GM23338 (cell line): Measurements from ENCODE around the gene MTIF2.

ENCODE experiments used
- CREB1 ChIP-seq: fragments of 250-450 bp; sonication (Bioruptor Pico); IDR thresholded peaks from 2 replicates; pipeline ENCODE4 v1.5.0; 2020; ENCODE audit warnings: low read depth, mild to moderate bottlenecking, moderate library complexity
- CTCF ChIP-seq, 2 experiments: fragments of 200-600 bp in 1 of 2; sonication (generic) in 1 of 2; conservative IDR thresholded peaks; 2 replicates each; pipeline versions ENCODE4 v1.5.1 to v1.6.1; 2016 to 2017; ENCODE audit warnings: antibody characterized with exemption in 2 of 2, low read depth in 2 of 2, mild to moderate bottlenecking in 2 of 2, moderate library complexity in 1 of 2
- ETS1 ChIP-seq: IDR thresholded peaks from 2 replicates; pipeline ENCODE4 v1.6.1; 2016; ENCODE audit warnings: antibody characterized with exemption
- EZH2 ChIP-seq: fragments of 200-600 bp; sonication (generic); IDR thresholded peaks from one replicate; pipeline ENCODE4 v1.8.0; 2017; ENCODE audit warnings: antibody characterized with exemption, mild to moderate bottlenecking, low read depth; ENCODE audit not compliant: unreplicated experiment
- EZH2phosphoT487 ChIP-seq: fragments of 200-600 bp; sonication (generic); IDR thresholded peaks from one replicate; pipeline ENCODE4 v1.8.1; 2018; ENCODE audit warnings: antibody characterized with exemption; ENCODE audit not compliant: unreplicated experiment
- NANOG ChIP-seq: IDR thresholded peaks from 2 replicates; pipeline ENCODE4 v1.6.1; 2016; ENCODE audit warnings: antibody characterized with exemption, borderline replicate concordance
- POLR2AphosphoS5 ChIP-seq: IDR thresholded peaks from 2 replicates; pipeline ENCODE4 v1.6.1; 2016; ENCODE audit warnings: antibody characterized with exemption, low read depth
- REST ChIP-seq: IDR thresholded peaks from one replicate; pipeline ENCODE4 v1.6.1; 2018; ENCODE audit warnings: antibody characterized with exemption; ENCODE audit not compliant: unreplicated experiment
- STAT1 ChIP-seq: IDR thresholded peaks from one replicate; pipeline ENCODE4 v1.6.1; 2016; ENCODE audit warnings: antibody characterized with exemption; ENCODE audit not compliant: unreplicated experiment
- ZNF114 ChIP-seq: fragments of 250-450 bp; sonication (Bioruptor Pico); IDR thresholded peaks from 2 replicates; pipeline ENCODE4 v1.5.0; 2020; ENCODE audit warnings: mild to moderate bottlenecking, moderate library complexity

- no peak for TF ChIP-seq CTCF (conservative IDR thresholded peaks at IDR 0.05; ENCODE audit: low read depth in 2 of 2)
- no peak for TF ChIP-seq EZH2phosphoT487
- TF ChIP-seq POLR2AphosphoS5: no peak
- TF ChIP-seq CREB1 (CRISPR knock-in tag): no peak
- no peak for TF ChIP-seq EZH2
- TF ChIP-seq ZNF114 (CRISPR knock-in tag): no peak
- no peak for TF ChIP-seq ETS1
- TF ChIP-seq NANOG: no peak
- TF ChIP-seq STAT1: no peak
- TF ChIP-seq REST: no peak
These were observed 587 bp upstream of the MTIF2 start for GRCh38 chr2:55269645-55269990.
